GM23338 (cell line): ENCODE measurements around the gene TKFC. TPM values are rescaled to one million over a fixed set of nuclear protein-coding genes. Genes with fewer than 3 reads are reported as not detected.

Source experiments
- ATAC-seq: fragments of 200-7000 bp; cut with Tn5 transposase; 3 replicates; pipeline ENCODE4 v1.9.1; 2020
- DNase-seq: peaks from one replicate; pipeline ENCODE4 v3.0.0-alpha.2; 2015; ENCODE audit warnings: low spot score
- H2AFZ ChIP-seq: fragments of 200-600 bp; sonication (generic); 2 replicates; pipeline ENCODE4 v1.8.0; 2016; ENCODE audit warnings: antibody characterized with exemption, mild to moderate bottlenecking, moderate library complexity
- H3F3A ChIP-seq: fragments of 200-600 bp; sonication (generic); replicated peaks from 2 replicates; pipeline ENCODE4 v1.8.0; 2017; ENCODE audit warnings: antibody characterized with exemption, mixed run types, low read depth
- H3K27ac ChIP-seq: fragments of 200-600 bp; sonication (generic); 2 replicates; pipeline ENCODE4 v1.6.1; 2016; ENCODE audit warnings: low read depth
- H3K27me3 ChIP-seq: fragments of 200-600 bp; sonication (generic); 2 replicates; pipeline ENCODE4 v1.8.0; 2016; ENCODE audit warnings: mild to moderate bottlenecking, mixed run types, moderate library complexity; ENCODE audit not compliant: insufficient read depth
- H3K36me3 ChIP-seq: fragments of 200-600 bp; sonication (generic); 2 replicates; pipeline ENCODE4 v1.8.0; 2016; ENCODE audit warnings: mild to moderate bottlenecking; ENCODE audit not compliant: insufficient read depth
- H3K4me1 ChIP-seq: fragments of 200-600 bp; sonication (generic); 2 replicates; pipeline ENCODE4 v1.8.0; 2016; ENCODE audit warnings: mild to moderate bottlenecking, moderate library complexity; ENCODE audit not compliant: insufficient read depth
- H3K4me2 ChIP-seq: fragments of 200-600 bp; sonication (generic); 2 replicates; pipeline ENCODE4 v1.7.1; 2017; ENCODE audit warnings: mixed run types
- H3K4me3 ChIP-seq: fragments of 200-600 bp; sonication (generic); 2 replicates; pipeline ENCODE4 v1.6.1; 2016; ENCODE audit warnings: mixed run types
- H3K79me2 ChIP-seq: fragments of 200-600 bp; sonication (generic); replicated peaks from 2 replicates; pipeline ENCODE4 v1.8.0; 2017; ENCODE audit warnings: mild to moderate bottlenecking; ENCODE audit not compliant: insufficient read depth
- H3K9me2 ChIP-seq: fragments of 200-600 bp; sonication (generic); 2 replicates; pipeline ENCODE4 v1.8.0; 2017; ENCODE audit not compliant: insufficient read depth
- H4K20me1 ChIP-seq: fragments of 200-600 bp; sonication (generic); replicated peaks from 2 replicates; pipeline ENCODE4 v1.8.0; 2017; ENCODE audit warnings: mild to moderate bottlenecking; ENCODE audit not compliant: insufficient read depth
- H3K27ac Mint-ChIP-seq: 2 replicates; pipeline ENCODE4 v1.8.0; 2020; ENCODE audit warnings: inconsistent platforms, mild to moderate bottlenecking, moderate library complexity, mixed read lengths
- H3K27me3 Mint-ChIP-seq: 3 replicates; pipeline ENCODE4 v1.8.0; 2022; ENCODE audit warnings: low read depth, mild to moderate bottlenecking, moderate library complexity, mixed read lengths, inconsistent platforms; ENCODE audit not compliant: insufficient read depth, poor library complexity
- H3K36me3 Mint-ChIP-seq: 3 replicates; pipeline ENCODE4 v1.8.0; 2021; ENCODE audit warnings: low read depth, mild to moderate bottlenecking, inconsistent platforms, moderate library complexity, mixed read lengths
- H3K4me1 Mint-ChIP-seq: 3 replicates; pipeline ENCODE4 v1.8.0; 2020; ENCODE audit warnings: mild to moderate bottlenecking, inconsistent platforms, mixed read lengths
- H3K4me3 Mint-ChIP-seq: 3 replicates; pipeline ENCODE4 v1.8.0; 2021; ENCODE audit warnings: moderate library complexity, mild to moderate bottlenecking, inconsistent platforms, mixed read lengths
- H3K9me3 Mint-ChIP-seq: 3 replicates; pipeline ENCODE4 v1.8.0; 2020; ENCODE audit warnings: moderate library complexity, mild to moderate bottlenecking, inconsistent platforms, mixed read lengths
- CREB1 ChIP-seq: fragments of 250-450 bp; sonication (Bioruptor Pico); IDR thresholded peaks from 2 replicates; pipeline ENCODE4 v1.5.0; 2020; ENCODE audit warnings: low read depth, mild to moderate bottlenecking, moderate library complexity
- EZH2 ChIP-seq: fragments of 200-600 bp; sonication (generic); IDR thresholded peaks from one replicate; pipeline ENCODE4 v1.8.0; 2017; ENCODE audit warnings: antibody characterized with exemption, mild to moderate bottlenecking, low read depth; ENCODE audit not compliant: unreplicated experiment
- EZH2phosphoT487 ChIP-seq: fragments of 200-600 bp; sonication (generic); IDR thresholded peaks from one replicate; pipeline ENCODE4 v1.8.1; 2018; ENCODE audit warnings: antibody characterized with exemption; ENCODE audit not compliant: unreplicated experiment
- JUNB ChIP-seq: IDR thresholded peaks from one replicate; pipeline ENCODE4 v1.6.1; 2016; ENCODE audit warnings: antibody characterized with exemption; ENCODE audit not compliant: unreplicated experiment
- NANOG ChIP-seq: IDR thresholded peaks from 2 replicates; pipeline ENCODE4 v1.6.1; 2016; ENCODE audit warnings: antibody characterized with exemption, borderline replicate concordance
- POLR2AphosphoS5 ChIP-seq: IDR thresholded peaks from 2 replicates; pipeline ENCODE4 v1.6.1; 2016; ENCODE audit warnings: antibody characterized with exemption, low read depth
- ZNF331 ChIP-seq: fragments of 250-450 bp; sonication (Bioruptor Pico); IDR thresholded peaks from 2 replicates; pipeline ENCODE4 v1.5.0; 2020; ENCODE audit warnings: low read depth, mild to moderate bottlenecking, moderate library complexity
- polyA plus RNA-seq: library from polyadenylated mRNA; unstranded; fragments of >200 nt; fragmentation: Nextera tagmentation; extraction: Ambion mirVana; gene quantifications from 2 replicates; pipeline ENCODE4 v1.2.1, GENCODE V29; 2016
- total RNA-seq: library from RNA; depleted of rRNA; stranded (reverse); fragments of >200 nt; shearing (Covaris generic); gene quantifications from 2 replicates; pipeline ENCODE4 v1.2.3, GENCODE V29; 2014
- TF ChIP-seq, protein P1 (sequence below): IDR thresholded peaks from one replicate; pipeline ENCODE4 v1.6.1; 2018; ENCODE audit warnings: antibody characterized with exemption; ENCODE audit not compliant: unreplicated experiment

The TKFC gene
- total and polyA plus RNA-seq, 2 experiments from 2014 or later = 21.7 to 46.9 TPM

DNA sequence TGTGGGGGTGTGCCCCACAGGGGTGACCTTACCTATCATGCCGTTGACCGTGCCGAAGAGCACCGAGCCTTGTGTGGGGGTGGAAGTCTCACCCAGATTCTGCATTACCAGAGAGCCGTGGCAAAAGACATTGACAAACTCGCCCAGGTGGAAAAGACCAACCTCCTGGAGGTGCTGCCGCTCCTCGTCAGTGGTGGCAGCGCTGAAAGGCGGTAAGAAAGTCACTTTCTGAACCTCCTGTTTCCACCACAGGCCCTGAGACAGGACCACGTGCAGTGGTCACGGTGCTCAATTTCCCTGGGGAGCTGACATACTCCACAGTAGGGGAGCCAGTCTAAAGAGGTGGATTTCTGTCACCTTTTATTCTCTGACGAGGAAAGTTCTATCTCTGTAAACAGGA is 30.5 kb upstream of the TKFC start:
- H3K27me3 Mint-ChIP-seq = peaks cover 3% of the 10 kb centered on the region
- Histone ChIP-seq H2AFZ (no peak overlapping the region), H3K9me2 (no peaks in the 10 kb centered on the region), H3K4me3 (no peak overlapping the region), H3K4me2 (no peak overlapping the region), H3K27ac (no peak overlapping the region), H3F3A (0 out of 2 replicates have a peak, but pooled peaks cover 4% of the 10 kb centered on the region), H3K79me2 (no peaks in the 10 kb centered on the region), H4K20me1 (peaks cover 26% of the 10 kb centered on the region; the same call in 1 of the 2 replicates), H3K36me3 (peaks cover 65% of the 10 kb centered on the region), H3K27me3 (no peaks in the 10 kb centered on the region), H3K4me1 (no peaks in the 10 kb centered on the region)
- H3K4me3 Mint-ChIP-seq = no peak overlapping the region
- DNase-seq (no peak), ATAC-seq (no peak)
- H3K4me1 Mint-ChIP-seq = peaks cover 14% of the 10 kb centered on the region
- H3K27ac Mint-ChIP-seq = no peak overlapping the region
- TF ChIP-seq EZH2 (no peak), JUNB (no peak), EZH2phosphoT487 (no peak), NANOG (no peak), ZNF331 (no peak)
- TF ChIP-seq, protein P1, sequence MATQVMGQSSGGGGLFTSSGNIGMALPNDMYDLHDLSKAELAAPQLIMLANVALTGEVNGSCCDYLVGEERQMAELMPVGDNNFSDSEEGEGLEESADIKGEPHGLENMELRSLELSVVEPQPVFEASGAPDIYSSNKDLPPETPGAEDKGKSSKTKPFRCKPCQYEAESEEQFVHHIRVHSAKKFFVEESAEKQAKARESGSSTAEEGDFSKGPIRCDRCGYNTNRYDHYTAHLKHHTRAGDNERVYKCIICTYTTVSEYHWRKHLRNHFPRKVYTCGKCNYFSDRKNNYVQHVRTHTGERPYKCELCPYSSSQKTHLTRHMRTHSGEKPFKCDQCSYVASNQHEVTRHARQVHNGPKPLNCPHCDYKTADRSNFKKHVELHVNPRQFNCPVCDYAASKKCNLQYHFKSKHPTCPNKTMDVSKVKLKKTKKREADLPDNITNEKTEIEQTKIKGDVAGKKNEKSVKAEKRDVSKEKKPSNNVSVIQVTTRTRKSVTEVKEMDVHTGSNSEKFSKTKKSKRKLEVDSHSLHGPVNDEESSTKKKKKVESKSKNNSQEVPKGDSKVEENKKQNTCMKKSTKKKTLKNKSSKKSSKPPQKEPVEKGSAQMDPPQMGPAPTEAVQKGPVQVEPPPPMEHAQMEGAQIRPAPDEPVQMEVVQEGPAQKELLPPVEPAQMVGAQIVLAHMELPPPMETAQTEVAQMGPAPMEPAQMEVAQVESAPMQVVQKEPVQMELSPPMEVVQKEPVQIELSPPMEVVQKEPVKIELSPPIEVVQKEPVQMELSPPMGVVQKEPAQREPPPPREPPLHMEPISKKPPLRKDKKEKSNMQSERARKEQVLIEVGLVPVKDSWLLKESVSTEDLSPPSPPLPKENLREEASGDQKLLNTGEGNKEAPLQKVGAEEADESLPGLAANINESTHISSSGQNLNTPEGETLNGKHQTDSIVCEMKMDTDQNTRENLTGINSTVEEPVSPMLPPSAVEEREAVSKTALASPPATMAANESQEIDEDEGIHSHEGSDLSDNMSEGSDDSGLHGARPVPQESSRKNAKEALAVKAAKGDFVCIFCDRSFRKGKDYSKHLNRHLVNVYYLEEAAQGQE = no peak
- H3K36me3 Mint-ChIP-seq = peaks cover 70% of the 10 kb centered on the region
- H3K9me3 Mint-ChIP-seq = no peaks in the 10 kb centered on the region

- H3K4me3 ChIP-seq = no peak overlapping the region
- no peak overlapping the region for H2AFZ ChIP-seq
- Mint-ChIP-seq H3K4me3 (no peak overlapping the region), H3K36me3 (peaks cover 61% of the 10 kb centered on the region), H3K27ac (no peak overlapping the region), H3K27me3 (peaks cover 3% of the 10 kb centered on the region), H3K4me1 (peaks cover 4% of the 10 kb centered on the region), H3K9me3 (no peaks in the 10 kb centered on the region)
- H3K79me2 ChIP-seq = no peaks in the 10 kb centered on the region; the same call in 1 of the 2 replicates
- 0 out of 2 replicates have a peak, but pooled peaks cover 4% of the 10 kb centered on the region for H3F3A ChIP-seq
- no peak for TF ChIP-seq POLR2AphosphoS5
- TF ChIP-seq, protein P1 = no peak
- no peak for TF ChIP-seq CREB1 (CRISPR knock-in tag)
- TF ChIP-seq EZH2phosphoT487 = no peak
- no peak for TF ChIP-seq JUNB
- no peak for ATAC-seq
- no peaks in the 10 kb centered on the region for H3K4me1 ChIP-seq
- H3K4me2 ChIP-seq = no peak overlapping the region
- H3K36me3 ChIP-seq = peaks cover 75% of the 10 kb centered on the region
- no peak for DNase-seq
- peaks cover 35% of the 10 kb centered on the region; the same call in 1 of the 2 replicates for H4K20me1 ChIP-seq
- no peak overlapping the region for H3K27ac ChIP-seq
- no peaks in the 10 kb centered on the region for H3K9me2 ChIP-seq
- H3K27me3 ChIP-seq = no peaks in the 10 kb centered on the region
Measured at GRCh38 chr11:61303725-61304124, 29.3 kb upstream of the TKFC start.
